Activated T-helper 17 cell treated with anti-CD3 and anti-CD28 coated beads, Interleukin-2, amount 50 U/mL, for 72 hours (primary cell): ENCODE data around the gene TMEM132A. TPM values are rescaled to one million over a fixed set of nuclear protein-coding genes. Genes with fewer than 3 reads are reported as not detected.

Source experiments
- ATAC-seq: fragments of 150-1000 bp; cut with Tn5 transposase; replicated peaks from 2 replicates; pipeline ENCODE4 v1.10.0; 2021; ENCODE audit warnings: mild to moderate bottlenecking, moderate library complexity
- H3K27ac Mint-ChIP-seq: one replicate; pipeline ENCODE4 v1.8.0; 2022; ENCODE audit warnings: mixed read lengths
- H3K27me3 Mint-ChIP-seq: one replicate; pipeline ENCODE4 v1.8.0; 2022; ENCODE audit warnings: mixed read lengths
- H3K36me3 Mint-ChIP-seq: one replicate; pipeline ENCODE4 v1.8.0; 2022; ENCODE audit warnings: low read depth, mild to moderate bottlenecking, mixed read lengths
- H3K4me1 Mint-ChIP-seq: one replicate; pipeline ENCODE4 v1.8.0; 2022; ENCODE audit warnings: mixed read lengths
- H3K4me3 Mint-ChIP-seq: one replicate; pipeline ENCODE4 v1.8.0; 2022; ENCODE audit warnings: mild to moderate bottlenecking, mixed read lengths
- H3K9me3 Mint-ChIP-seq: one replicate; pipeline ENCODE4 v1.8.0; 2022; ENCODE audit warnings: mixed read lengths
- total RNA-seq, 2 donors: library from RNA; stranded (reverse); gene quantifications; one replicate each; pipeline ENCODE4 v1.2.3, GENCODE V29; 2022

Gene TMEM132A
- total RNA-seq, 2 donors from 2014 or later, result 0.29 TPM; not detected in 1

GRCh38 chr11:60934790-60935605, 10.7 kb downstream of the TMEM132A start:
- H3K36me3 Mint-ChIP-seq, result no peaks in the 10 kb centered on the region
- ATAC-seq, result no peak
- no peaks in the 10 kb centered on the region for H3K4me1 Mint-ChIP-seq
- H3K27me3 Mint-ChIP-seq, result peaks cover 3% of the 10 kb centered on the region
- no peak overlapping the region for H3K27ac Mint-ChIP-seq
- no peaks in the 10 kb centered on the region for H3K9me3 Mint-ChIP-seq
- no peak overlapping the region for H3K4me3 Mint-ChIP-seq

GRCh38 chr11:60935676-60936442, 11.6 kb downstream of the TMEM132A start:
- H3K36me3 Mint-ChIP-seq, result no peaks in the 10 kb centered on the region
- H3K27ac Mint-ChIP-seq, result no peak overlapping the region
- peaks cover 3% of the 10 kb centered on the region for H3K27me3 Mint-ChIP-seq
- H3K9me3 Mint-ChIP-seq, result no peaks in the 10 kb centered on the region
- no peaks in the 10 kb centered on the region for H3K4me1 Mint-ChIP-seq
- H3K4me3 Mint-ChIP-seq, result no peak overlapping the region
- ATAC-seq, result no peak

- H3K27me3 Mint-ChIP-seq, result peaks cover 3% of the 10 kb centered on the region
Measured at GRCh38 chr11:60936467-60937143, 12.3 kb downstream of the TMEM132A start.

GRCh38 chr11:60937144-60937527, 12.9 kb downstream of the TMEM132A start:
- H3K27ac Mint-ChIP-seq, result no peak overlapping the region
- H3K4me3 Mint-ChIP-seq, result no peak overlapping the region
- no peak for ATAC-seq
- no peaks in the 10 kb centered on the region for H3K9me3 Mint-ChIP-seq
- no peaks in the 10 kb centered on the region for H3K36me3 Mint-ChIP-seq
- peaks cover 3% of the 10 kb centered on the region for H3K27me3 Mint-ChIP-seq
- no peaks in the 10 kb centered on the region for H3K4me1 Mint-ChIP-seq

More at GRCh38 chr11:60936467-60937143, 12.3 kb downstream of the TMEM132A start:
- ATAC-seq, result no peak
- no peaks in the 10 kb centered on the region for H3K9me3 Mint-ChIP-seq
- H3K4me3 Mint-ChIP-seq, result no peak overlapping the region
- H3K4me1 Mint-ChIP-seq, result no peaks in the 10 kb centered on the region
- H3K27ac Mint-ChIP-seq, result no peak overlapping the region
- H3K36me3 Mint-ChIP-seq, result no peaks in the 10 kb centered on the region

GRCh38 chr11:60937811-60938210, 13.6 kb downstream of the TMEM132A start:
- Mint-ChIP-seq H3K9me3 (no peaks in the 10 kb centered on the region), H3K36me3 (no peaks in the 10 kb centered on the region), H3K4me3 (no peak overlapping the region), H3K27me3 (peaks cover 3% of the 10 kb centered on the region), H3K27ac (no peak overlapping the region), H3K4me1 (no peaks in the 10 kb centered on the region)
- ATAC-seq, result no peak

- H3K9me3 Mint-ChIP-seq, result no peaks in the 10 kb centered on the region
- no peak for ATAC-seq
- H3K27ac Mint-ChIP-seq, result no peak overlapping the region
- H3K4me1 Mint-ChIP-seq, result no peaks in the 10 kb centered on the region
- peaks cover 3% of the 10 kb centered on the region for H3K27me3 Mint-ChIP-seq
- no peak overlapping the region for H3K4me3 Mint-ChIP-seq
- no peaks in the 10 kb centered on the region for H3K36me3 Mint-ChIP-seq
Measured at GRCh38 chr11:60938500-60938899, 14.2 kb downstream of the TMEM132A start.

- no peaks in the 10 kb centered on the region for H3K9me3 Mint-ChIP-seq
- H3K27ac Mint-ChIP-seq, result peak overlapping the region; percentile 66
- no peak overlapping the region for H3K4me3 Mint-ChIP-seq
- H3K27me3 Mint-ChIP-seq, result peaks cover 3% of the 10 kb centered on the region
- H3K36me3 Mint-ChIP-seq, result no peaks in the 10 kb centered on the region
- peaks cover 4% of the 10 kb centered on the region for H3K4me1 Mint-ChIP-seq
- ATAC-seq, result no peak
Measured at GRCh38 chr11:60939301-60939700, 15.0 kb downstream of the TMEM132A start.

GRCh38 chr11:60939855-60940254, 15.6 kb downstream of the TMEM132A start:
- Mint-ChIP-seq H3K9me3 (no peaks in the 10 kb centered on the region), H3K36me3 (no peaks in the 10 kb centered on the region), H3K27me3 (peaks cover 3% of the 10 kb centered on the region), H3K27ac (peak overlapping the region; percentile 66), H3K4me3 (no peak overlapping the region), H3K4me1 (peaks cover 5% of the 10 kb centered on the region)
- peak; percentile 47 for ATAC-seq

GRCh38 chr11:60941371-60942119, 17.3 kb downstream of the TMEM132A start:
- peaks cover 5% of the 10 kb centered on the region for H3K4me1 Mint-ChIP-seq
- no peaks in the 10 kb centered on the region for H3K9me3 Mint-ChIP-seq
- H3K4me3 Mint-ChIP-seq, result no peak overlapping the region
- ATAC-seq, result no peak
- no peaks in the 10 kb centered on the region for H3K36me3 Mint-ChIP-seq
- no peak overlapping the region for H3K27ac Mint-ChIP-seq
- H3K27me3 Mint-ChIP-seq, result peaks cover 3% of the 10 kb centered on the region

GRCh38 chr11:60942219-60942618, 18.0 kb downstream of the TMEM132A start:
- H3K9me3 Mint-ChIP-seq, result no peaks in the 10 kb centered on the region
- H3K4me1 Mint-ChIP-seq, result peaks cover 5% of the 10 kb centered on the region
- no peak for ATAC-seq
- peaks cover 3% of the 10 kb centered on the region for H3K27me3 Mint-ChIP-seq
- no peak overlapping the region for H3K27ac Mint-ChIP-seq
- H3K4me3 Mint-ChIP-seq, result no peak overlapping the region
- H3K36me3 Mint-ChIP-seq, result no peaks in the 10 kb centered on the region

GRCh38 chr11:60942970-60943565, 18.8 kb downstream of the TMEM132A start:
- Mint-ChIP-seq H3K4me3 (no peak overlapping the region), H3K27ac (no peak overlapping the region), H3K36me3 (no peaks in the 10 kb centered on the region), H3K4me1 (peaks cover 5% of the 10 kb centered on the region), H3K27me3 (peaks cover 3% of the 10 kb centered on the region), H3K9me3 (no peaks in the 10 kb centered on the region)
- no peak for ATAC-seq

GRCh38 chr11:60944490-60945294, 20.4 kb downstream of the TMEM132A start:
- Mint-ChIP-seq H3K9me3 (no peaks in the 10 kb centered on the region), H3K27me3 (peaks cover 8% of the 10 kb centered on the region), H3K27ac (peak overlapping the region; percentile 58), H3K4me1 (peaks cover 5% of the 10 kb centered on the region), H3K4me3 (no peak overlapping the region), H3K36me3 (no peaks in the 10 kb centered on the region)
- no peak for ATAC-seq

- ATAC-seq, result no peak
- H3K9me3 Mint-ChIP-seq, result no peaks in the 10 kb centered on the region
- no peaks in the 10 kb centered on the region for H3K36me3 Mint-ChIP-seq
- no peak overlapping the region for H3K4me3 Mint-ChIP-seq
- peaks cover 8% of the 10 kb centered on the region for H3K27me3 Mint-ChIP-seq
- peaks cover 5% of the 10 kb centered on the region for H3K4me1 Mint-ChIP-seq
- no peak overlapping the region for H3K27ac Mint-ChIP-seq
Measured at GRCh38 chr11:60945295-60945667, 21.0 kb downstream of the TMEM132A start.
